Parathyroid adenoma (tissue), 2 donors: Measurements from ENCODE around the gene NDST1.

Experiments used
- H2AFZ ChIP-seq: fragments of 300-600 bp; sonication (generic); one replicate; pipeline ENCODE4 v1.7.0; 2017; ENCODE audit warnings: antibody characterized with exemption, mild to moderate bottlenecking
- H3K27ac ChIP-seq: fragments of 300-600 bp; sonication (generic); one replicate; pipeline ENCODE4 v1.7.0; 2017
- H3K27me3 ChIP-seq: fragments of 300-600 bp; sonication (generic); one replicate; pipeline ENCODE4 v1.7.0; 2017; ENCODE audit warnings: low read length; ENCODE audit not compliant: control insufficient read depth, insufficient read depth
- H3K36me3 ChIP-seq: fragments of 300-600 bp; sonication (generic); one replicate; pipeline ENCODE4 v1.7.0; 2017; ENCODE audit warnings: low read length; ENCODE audit not compliant: control insufficient read depth, insufficient read depth
- H3K4me1 ChIP-seq: fragments of 300-600 bp; sonication (generic); one replicate; pipeline ENCODE4 v1.7.0; 2017; ENCODE audit warnings: control low read depth
- H3K4me2 ChIP-seq: fragments of 300-600 bp; sonication (generic); one replicate; pipeline ENCODE4 v1.7.0; 2017; ENCODE audit warnings: low read length
- H3K4me3 ChIP-seq: fragments of 300-600 bp; sonication (generic); one replicate; pipeline ENCODE4 v1.7.0; 2017; ENCODE audit warnings: low read depth, low read length
- H3K79me2 ChIP-seq: fragments of 300-600 bp; sonication (generic); one replicate; pipeline ENCODE4 v1.7.0; 2017; ENCODE audit warnings: control low read depth
- H3K9ac ChIP-seq: fragments of 300-600 bp; sonication (generic); one replicate; pipeline ENCODE4 v1.7.0; 2017; ENCODE audit warnings: mild to moderate bottlenecking
- H3K9me3 ChIP-seq: fragments of 300-600 bp; sonication (generic); one replicate; pipeline ENCODE4 v1.7.0; 2017; ENCODE audit warnings: low read length; ENCODE audit not compliant: control insufficient read depth
- CTCF ChIP-seq: fragments of 300-600 bp; sonication (generic); IDR thresholded peaks from one replicate; pipeline ENCODE4 v1.7.0; 2017; ENCODE audit warnings: antibody characterized with exemption, mild to moderate bottlenecking
- donor health status: primary hyperparathyroidism.

NDST1 gene

GRCh38 chr5:150497989-150498317, 10.0 kb upstream of the NDST1 start:
- peak overlapping the region; percentile 1 for H3K4me2 ChIP-seq
- peaks cover 38% of the 10 kb centered on the region for H3K79me2 ChIP-seq
- H2AFZ ChIP-seq = peak overlapping the region; percentile 45
- H3K4me3 ChIP-seq = no peak overlapping the region
- peak overlapping the region; percentile 63 for H3K27ac ChIP-seq
- H3K9me3 ChIP-seq = no peaks in the 10 kb centered on the region
- no peak for TF ChIP-seq CTCF
- peaks cover 55% of the 10 kb centered on the region for H3K4me1 ChIP-seq
- no peak overlapping the region for H3K9ac ChIP-seq
- no peaks in the 10 kb centered on the region for H3K27me3 ChIP-seq
- H3K36me3 ChIP-seq = no peaks in the 10 kb centered on the region

GRCh38 chr5:150498501-150498900, 9.4 kb upstream of the NDST1 start:
- H3K9me3 ChIP-seq = no peaks in the 10 kb centered on the region
- no peak for TF ChIP-seq CTCF
- H3K27ac ChIP-seq = peak overlapping the region; percentile 63
- no peak overlapping the region for H3K9ac ChIP-seq
- no peak overlapping the region for H2AFZ ChIP-seq
- H3K4me1 ChIP-seq = peaks cover 55% of the 10 kb centered on the region
- no peaks in the 10 kb centered on the region for H3K36me3 ChIP-seq
- no peak overlapping the region for H3K4me3 ChIP-seq
- peaks cover 40% of the 10 kb centered on the region for H3K79me2 ChIP-seq
- H3K4me2 ChIP-seq = peak overlapping the region; percentile 1
- no peaks in the 10 kb centered on the region for H3K27me3 ChIP-seq

GRCh38 chr5:150498971-150499370, 9.0 kb upstream of the NDST1 start:
- Histone ChIP-seq H3K9me3 (no peaks in the 10 kb centered on the region), H2AFZ (no peak overlapping the region), H3K27me3 (no peaks in the 10 kb centered on the region), H3K4me2 (no peak overlapping the region), H3K9ac (no peak overlapping the region), H3K27ac (peak overlapping the region; percentile 63), H3K4me1 (peaks cover 59% of the 10 kb centered on the region), H3K4me3 (no peak overlapping the region), H3K79me2 (peaks cover 40% of the 10 kb centered on the region), H3K36me3 (no peaks in the 10 kb centered on the region)
- no peak for TF ChIP-seq CTCF

- H3K9me3 ChIP-seq = no peaks in the 10 kb centered on the region
- no peaks in the 10 kb centered on the region for H3K36me3 ChIP-seq
- no peak overlapping the region for H3K9ac ChIP-seq
- H3K79me2 ChIP-seq = peaks cover 41% of the 10 kb centered on the region
- H2AFZ ChIP-seq = no peak overlapping the region
- H3K4me1 ChIP-seq = peaks cover 64% of the 10 kb centered on the region
- no peaks in the 10 kb centered on the region for H3K27me3 ChIP-seq
- no peak for TF ChIP-seq CTCF
- no peak overlapping the region for H3K4me2 ChIP-seq
- no peak overlapping the region for H3K4me3 ChIP-seq
- peak overlapping the region; percentile 63 for H3K27ac ChIP-seq
Measured at GRCh38 chr5:150499437-150499956, 8.4 kb upstream of the NDST1 start.

GRCh38 chr5:150500328-150500841, 7.5 kb upstream of the NDST1 start:
- no peak for TF ChIP-seq CTCF
- Histone ChIP-seq H3K4me3 (peak overlapping the region; percentile 8), H2AFZ (no peak overlapping the region), H3K4me2 (peak overlapping the region; percentile 47), H3K79me2 (peaks cover 40% of the 10 kb centered on the region), H3K4me1 (peaks cover 66% of the 10 kb centered on the region), H3K9me3 (no peaks in the 10 kb centered on the region), H3K27ac (peak overlapping the region; percentile 74), H3K27me3 (no peaks in the 10 kb centered on the region), H3K36me3 (no peaks in the 10 kb centered on the region), H3K9ac (no peak overlapping the region)
